C4-2B (cell line): ENCODE data around the gene NEK11.

Experiments used
- H3K27ac ChIP-seq: fragments of 450-650 bp; 2 replicates; pipeline ENCODE4 v1.5.1; 2017
- CTCF ChIP-seq: fragments of 450-650 bp; conservative IDR thresholded peaks from 2 replicates; pipeline ENCODE4 v1.5.1; 2017; ENCODE audit warnings: mild to moderate bottlenecking
- ZFX ChIP-seq: fragments of 450-650 bp; IDR thresholded peaks from 2 replicates; pipeline ENCODE4 v1.6.1; 2017

NEK11 gene

GRCh38 chr3:131350506-131350905 is 323.8 kb downstream of the NEK11 start:
- no peak overlapping the region for H3K27ac ChIP-seq
- no peak for TF ChIP-seq ZFX
- TF ChIP-seq CTCF = no peak

- TF ChIP-seq CTCF = no peak
- no peak for TF ChIP-seq ZFX
- no peak overlapping the region for H3K27ac ChIP-seq
These were observed 326.6 kb downstream of the NEK11 start for GRCh38 chr3:131353016-131353877.

GRCh38 chr3:131353986-131354385 is 327.3 kb downstream of the NEK11 start:
- TF ChIP-seq CTCF = no peak
- no peak for TF ChIP-seq ZFX

GRCh38 chr3:131356006-131356595 is 329.4 kb downstream of the NEK11 start:
- H3K27ac ChIP-seq = no peak overlapping the region
- TF ChIP-seq ZFX = no peak
- TF ChIP-seq CTCF = no peak

More at GRCh38 chr3:131353986-131354385, 327.3 kb downstream of the NEK11 start:
- H3K27ac ChIP-seq = no peak overlapping the region

- H3K27ac ChIP-seq = no peak overlapping the region
- TF ChIP-seq ZFX = no peak
- no peak for TF ChIP-seq CTCF
These were observed 330.6 kb downstream of the NEK11 start for GRCh38 chr3:131357275-131357674.

- peak overlapping the region; percentile 94 for H3K27ac ChIP-seq
- no peak for TF ChIP-seq ZFX
- no peak for TF ChIP-seq CTCF
These were observed 333.6 kb downstream of the NEK11 start for GRCh38 chr3:131360191-131360755.

- peak overlapping the region; percentile 94 for H3K27ac ChIP-seq
These were observed 334.4 kb downstream of the NEK11 start for GRCh38 chr3:131361066-131361463.
